ENCODE results near the gene TSHZ2.

DNA sequence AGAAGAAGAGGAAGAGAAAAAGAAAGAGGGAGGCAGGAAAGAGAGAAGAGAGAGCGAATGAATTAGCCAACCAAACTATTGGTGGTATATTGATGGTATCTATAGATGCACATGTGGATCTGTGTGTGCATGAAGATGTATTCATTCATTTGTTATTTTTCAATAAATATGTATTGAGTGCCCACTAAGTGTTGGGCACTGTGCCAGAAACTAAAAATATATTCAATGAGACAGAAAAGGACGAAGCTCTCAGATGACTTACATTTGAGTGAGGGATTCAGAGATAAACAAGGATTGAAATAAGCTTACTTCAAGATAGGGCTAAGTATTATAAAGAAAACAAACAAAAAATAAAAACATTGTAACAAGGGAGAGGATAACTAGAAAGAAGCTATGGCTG is 154.9 kb downstream of the TSHZ2 start:
- TF ChIP-seq POLR2A (IDR thresholded peaks at IDR 0.05): no peak
- TF ChIP-seq, protein P1, sequence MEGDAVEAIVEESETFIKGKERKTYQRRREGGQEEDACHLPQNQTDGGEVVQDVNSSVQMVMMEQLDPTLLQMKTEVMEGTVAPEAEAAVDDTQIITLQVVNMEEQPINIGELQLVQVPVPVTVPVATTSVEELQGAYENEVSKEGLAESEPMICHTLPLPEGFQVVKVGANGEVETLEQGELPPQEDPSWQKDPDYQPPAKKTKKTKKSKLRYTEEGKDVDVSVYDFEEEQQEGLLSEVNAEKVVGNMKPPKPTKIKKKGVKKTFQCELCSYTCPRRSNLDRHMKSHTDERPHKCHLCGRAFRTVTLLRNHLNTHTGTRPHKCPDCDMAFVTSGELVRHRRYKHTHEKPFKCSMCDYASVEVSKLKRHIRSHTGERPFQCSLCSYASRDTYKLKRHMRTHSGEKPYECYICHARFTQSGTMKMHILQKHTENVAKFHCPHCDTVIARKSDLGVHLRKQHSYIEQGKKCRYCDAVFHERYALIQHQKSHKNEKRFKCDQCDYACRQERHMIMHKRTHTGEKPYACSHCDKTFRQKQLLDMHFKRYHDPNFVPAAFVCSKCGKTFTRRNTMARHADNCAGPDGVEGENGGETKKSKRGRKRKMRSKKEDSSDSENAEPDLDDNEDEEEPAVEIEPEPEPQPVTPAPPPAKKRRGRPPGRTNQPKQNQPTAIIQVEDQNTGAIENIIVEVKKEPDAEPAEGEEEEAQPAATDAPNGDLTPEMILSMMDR (IDR thresholded peaks at IDR 0.05 in 4 of 5, conservative IDR thresholded peaks at IDR 0.05 in 1 of 5): no peak
